ENCODE results near the gene KLHL14.

The KLHL14 gene

DNA sequence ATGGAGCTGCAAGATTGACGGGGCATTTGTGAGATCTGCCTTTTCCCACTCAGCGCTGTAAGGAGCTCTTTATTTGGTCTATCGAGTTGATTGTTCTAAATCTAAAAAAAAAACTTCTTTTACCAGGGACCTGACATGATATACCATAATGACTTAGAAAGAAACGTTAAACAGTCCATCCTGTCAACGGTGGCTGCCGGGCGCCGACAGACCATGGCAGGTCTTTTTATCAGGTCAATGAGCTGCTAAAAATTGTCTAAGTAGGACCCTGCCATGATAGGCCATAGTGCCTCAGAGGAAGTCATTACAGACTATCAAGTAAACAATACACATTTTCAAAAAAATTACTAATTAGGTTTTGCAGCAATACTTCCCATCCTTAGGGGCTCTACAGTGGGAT lies 87.9 kb downstream of the KLHL14 start:
- no peak for DNase-seq (ENCODE audit: low read depth, low spot score)
- H3K27ac ChIP-seq (ENCODE audit: low read length), result no peak overlapping the region
- no peaks in the 10 kb centered on the region for H3K9me3 ChIP-seq (ENCODE audit: control insufficient read depth, insufficient read depth, low read length)
- no peak overlapping the region for H3K4me3 ChIP-seq (ENCODE audit: low read length)
- no peaks in the 10 kb centered on the region for H3K4me1 ChIP-seq (ENCODE audit: control insufficient read depth, insufficient read depth, low read length)
- H3K36me3 ChIP-seq (ENCODE audit: control insufficient read depth, insufficient read depth, low read length), result no peaks in the 10 kb centered on the region
- WGBS (ENCODE audit: insufficient coverage, insufficient read length), result no CpG with 5 or more reads among the region's 8 CpGs
- no peaks in the 10 kb centered on the region for H3K27me3 ChIP-seq (ENCODE audit: control insufficient read depth, insufficient read depth, low read length)

GRCh38 chr18:32684096-32684495 lies 88.7 kb downstream of the KLHL14 start:
- no peaks in the 10 kb centered on the region for H3K27me3 ChIP-seq (ENCODE audit: control insufficient read depth, insufficient read depth, low read length)
- H3K36me3 ChIP-seq (ENCODE audit: control insufficient read depth, insufficient read depth, low read length), result no peaks in the 10 kb centered on the region
- H3K4me1 ChIP-seq (ENCODE audit: control insufficient read depth, insufficient read depth, low read length), result no peaks in the 10 kb centered on the region
- no peak overlapping the region for H3K27ac ChIP-seq (ENCODE audit: low read length)
- H3K9me3 ChIP-seq (ENCODE audit: control insufficient read depth, insufficient read depth, low read length), result no peaks in the 10 kb centered on the region
- WGBS (ENCODE audit: insufficient coverage, insufficient read length), result no CpG with 5 or more reads among the region's 1 CpG
- no peak overlapping the region for H3K4me3 ChIP-seq (ENCODE audit: low read length)
- DNase-seq (ENCODE audit: low read depth, low spot score), result no peak

DNA sequence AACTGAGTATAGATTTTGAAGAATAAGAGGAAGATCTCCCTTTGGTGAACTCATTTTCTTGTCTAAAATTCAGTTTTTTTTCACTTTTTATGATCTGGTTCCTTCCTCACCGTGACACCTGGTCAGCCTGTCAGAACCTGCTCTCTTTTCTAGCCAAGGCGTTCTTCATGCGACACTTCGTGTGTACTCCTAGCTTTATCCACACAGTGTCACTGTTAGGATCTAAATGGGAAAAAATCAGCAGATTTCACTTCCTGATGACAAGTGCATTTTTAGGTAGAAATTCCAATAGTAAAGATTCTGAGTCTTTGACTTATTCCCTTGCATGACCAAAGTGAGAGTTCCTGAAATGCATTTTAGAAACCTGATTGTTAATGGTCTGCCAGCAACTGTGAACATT lies 89.8 kb downstream of the KLHL14 start:
- Histone ChIP-seq H3K9me3 (ENCODE audit: control insufficient read depth, insufficient read depth, low read length) (no peaks in the 10 kb centered on the region), H3K27ac (ENCODE audit: low read length) (no peak overlapping the region), H3K36me3 (ENCODE audit: control insufficient read depth, insufficient read depth, low read length) (no peaks in the 10 kb centered on the region), H3K27me3 (ENCODE audit: control insufficient read depth, insufficient read depth, low read length) (no peaks in the 10 kb centered on the region), H3K4me1 (ENCODE audit: control insufficient read depth, insufficient read depth, low read length) (no peaks in the 10 kb centered on the region), H3K4me3 (ENCODE audit: low read length) (no peak overlapping the region)
- no CpG with 5 or more reads among the region's 4 CpGs for WGBS (ENCODE audit: insufficient coverage, insufficient read length)
- no peak for DNase-seq (ENCODE audit: low read depth, low spot score)

DNA sequence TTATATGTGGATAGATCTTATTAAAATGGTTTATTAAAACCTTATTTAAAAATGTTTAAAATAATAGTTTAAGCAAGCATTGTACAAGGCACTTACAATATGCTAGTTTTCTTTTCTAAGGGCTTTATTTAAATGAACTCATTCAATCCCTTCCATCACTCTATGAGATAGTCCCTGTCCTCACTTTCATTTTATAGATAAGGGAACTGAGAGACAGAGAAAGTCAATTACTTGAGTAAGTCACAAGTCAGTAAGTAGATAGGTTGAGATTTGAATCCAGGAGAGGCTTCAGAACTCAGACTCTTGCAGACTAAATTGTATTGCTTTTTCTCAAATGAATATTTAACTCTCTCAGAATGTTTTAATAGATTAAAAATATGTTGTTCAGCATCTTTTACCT lies 95.2 kb downstream of the KLHL14 start:
- Histone ChIP-seq H3K27ac (ENCODE audit: low read length) (no peak overlapping the region), H3K36me3 (ENCODE audit: control insufficient read depth, insufficient read depth, low read length) (no peaks in the 10 kb centered on the region), H3K27me3 (ENCODE audit: control insufficient read depth, insufficient read depth, low read length) (no peaks in the 10 kb centered on the region), H3K4me1 (ENCODE audit: control insufficient read depth, insufficient read depth, low read length) (no peaks in the 10 kb centered on the region), H3K4me3 (ENCODE audit: low read length) (no peak overlapping the region), H3K9me3 (ENCODE audit: control insufficient read depth, insufficient read depth, low read length) (no peaks in the 10 kb centered on the region)
- no peak for DNase-seq (ENCODE audit: low read depth, low spot score)

GRCh38 chr18:32674491-32674890 lies 98.3 kb downstream of the KLHL14 start:
- no peaks in the 10 kb centered on the region for H3K27me3 ChIP-seq (ENCODE audit: control insufficient read depth, insufficient read depth, low read length)
- no peaks in the 10 kb centered on the region for H3K9me3 ChIP-seq (ENCODE audit: control insufficient read depth, insufficient read depth, low read length)
- H3K27ac ChIP-seq (ENCODE audit: low read length), result no peak overlapping the region
- no peak for DNase-seq (ENCODE audit: low read depth, low spot score)
- WGBS (ENCODE audit: insufficient coverage, insufficient read length), result no CpG with 5 or more reads among the region's 2 CpGs
- 0 out of 2 replicates have a peak, but pooled peaks cover 3% of the 10 kb centered on the region for H3K36me3 ChIP-seq (ENCODE audit: control insufficient read depth, insufficient read depth, low read length)
- no peak overlapping the region for H3K4me3 ChIP-seq (ENCODE audit: low read length)
- H3K4me1 ChIP-seq (ENCODE audit: control insufficient read depth, insufficient read depth, low read length), result 0 out of 2 replicates have a peak, but pooled peaks cover 3% of the 10 kb centered on the region

GRCh38 chr18:32672398-32672797 lies 100.4 kb downstream of the KLHL14 start:
- whole genome bisulfite sequencing (ENCODE audit: insufficient coverage, insufficient read length), result no CpG with 5 or more reads among the region's 1 CpG
- no peaks in the 10 kb centered on the region for H3K9me3 ChIP-seq (ENCODE audit: control insufficient read depth, insufficient read depth, low read length)
- DNase-seq (ENCODE audit: low read depth, low spot score), result no peak

GRCh38 chr18:32670727-32671126 lies 102.1 kb downstream of the KLHL14 start:
- Histone ChIP-seq H3K9me3 (ENCODE audit: control insufficient read depth, insufficient read depth, low read length) (no peaks in the 10 kb centered on the region), H3K4me1 (ENCODE audit: control insufficient read depth, insufficient read depth, low read length) (0 out of 2 replicates have a peak, but pooled peaks cover 3% of the 10 kb centered on the region), H3K27ac (ENCODE audit: low read length) (no peak overlapping the region), H3K4me3 (ENCODE audit: low read length) (no peak overlapping the region), H3K36me3 (ENCODE audit: control insufficient read depth, insufficient read depth, low read length) (0 out of 2 replicates have a peak, but pooled peaks cover 3% of the 10 kb centered on the region), H3K27me3 (ENCODE audit: control insufficient read depth, insufficient read depth, low read length) (no peaks in the 10 kb centered on the region)
- DNase-seq (ENCODE audit: low read depth, low spot score), result no peak

More at GRCh38 chr18:32672398-32672797, 100.4 kb downstream of the KLHL14 start:
- no peak overlapping the region for H3K4me3 ChIP-seq (ENCODE audit: low read length)
- H3K27ac ChIP-seq (ENCODE audit: low read length), result no peak overlapping the region
- H3K27me3 ChIP-seq (ENCODE audit: control insufficient read depth, insufficient read depth, low read length), result no peaks in the 10 kb centered on the region
- H3K36me3 ChIP-seq (ENCODE audit: control insufficient read depth, insufficient read depth, low read length), result 0 out of 2 replicates have a peak, but pooled peaks cover 3% of the 10 kb centered on the region
- H3K4me1 ChIP-seq (ENCODE audit: control insufficient read depth, insufficient read depth, low read length), result 0 out of 2 replicates have a peak, but pooled peaks cover 3% of the 10 kb centered on the region

DNA sequence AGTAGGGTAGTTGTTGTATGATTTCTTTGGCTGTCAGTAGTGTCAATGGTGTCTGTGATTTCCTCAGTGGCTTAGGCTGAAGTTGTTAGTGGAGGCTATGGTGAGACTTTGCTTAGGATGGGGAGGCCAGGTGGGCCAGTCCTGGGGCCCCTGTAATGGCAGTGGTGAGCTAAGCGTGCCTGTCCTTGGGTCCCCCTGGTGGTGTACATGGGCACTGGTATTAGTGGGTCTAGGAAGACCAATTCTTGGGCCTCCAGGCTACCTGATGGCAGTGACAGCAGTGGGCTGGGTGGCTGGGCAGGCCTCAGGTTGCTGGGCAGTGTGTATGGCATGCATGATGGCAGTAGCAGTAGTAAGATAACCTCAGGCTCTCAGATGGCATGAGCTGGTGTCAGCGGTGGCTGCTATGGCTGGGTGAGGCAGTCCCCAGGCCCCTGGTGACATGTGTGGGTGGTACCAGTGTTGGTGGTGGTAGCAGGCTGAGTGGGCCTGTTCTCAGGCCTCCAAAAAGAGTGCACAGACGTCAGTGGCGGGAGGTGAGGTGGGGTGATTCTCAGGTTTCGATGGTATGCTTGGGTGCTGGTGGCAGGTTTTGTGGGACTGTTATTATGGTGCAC lies 103.2 kb downstream of the KLHL14 start:
- H3K27me3 ChIP-seq (ENCODE audit: control insufficient read depth, insufficient read depth, low read length), result no peaks in the 10 kb centered on the region
- no peaks in the 10 kb centered on the region for H3K9me3 ChIP-seq (ENCODE audit: control insufficient read depth, insufficient read depth, low read length)
- H3K36me3 ChIP-seq (ENCODE audit: control insufficient read depth, insufficient read depth, low read length), result 0 out of 2 replicates have a peak, but pooled peaks cover 3% of the 10 kb centered on the region
- no peak for DNase-seq (ENCODE audit: low read depth, low spot score)
- WGBS (ENCODE audit: insufficient coverage, insufficient read length), result no CpG with 5 or more reads among the region's 5 CpGs
- H3K27ac ChIP-seq (ENCODE audit: low read length), result no peak overlapping the region
- 0 out of 2 replicates have a peak, but pooled peaks cover 3% of the 10 kb centered on the region for H3K4me1 ChIP-seq (ENCODE audit: control insufficient read depth, insufficient read depth, low read length)
- H3K4me3 ChIP-seq (ENCODE audit: low read length), result no peak overlapping the region; the same call in 1 of the 2 replicates

- no peak overlapping the region for H3K4me3 ChIP-seq (ENCODE audit: low read length)
- no peak overlapping the region for H3K27ac ChIP-seq (ENCODE audit: low read length)
- no CpG with 5 or more reads among the region's 1 CpG for WGBS (ENCODE audit: insufficient coverage, insufficient read length)
- H3K9me3 ChIP-seq (ENCODE audit: control insufficient read depth, insufficient read depth, low read length), result no peaks in the 10 kb centered on the region
- H3K27me3 ChIP-seq (ENCODE audit: control insufficient read depth, insufficient read depth, low read length), result no peaks in the 10 kb centered on the region
- no peak for DNase-seq (ENCODE audit: low read depth, low spot score)
- 0 out of 2 replicates have a peak, but pooled peaks cover 3% of the 10 kb centered on the region for H3K36me3 ChIP-seq (ENCODE audit: control insufficient read depth, insufficient read depth, low read length)
- H3K4me1 ChIP-seq (ENCODE audit: control insufficient read depth, insufficient read depth, low read length), result 0 out of 2 replicates have a peak, but pooled peaks cover 3% of the 10 kb centered on the region
Observed at GRCh38 chr18:32668956-32669355, 103.9 kb downstream of the KLHL14 start.

GRCh38 chr18:32661486-32662299 lies 111.1 kb downstream of the KLHL14 start:
- Histone ChIP-seq H3K27ac (ENCODE audit: low read length) (no peak overlapping the region), H3K27me3 (ENCODE audit: control insufficient read depth, insufficient read depth, low read length) (no peaks in the 10 kb centered on the region), H3K9me3 (ENCODE audit: control insufficient read depth, insufficient read depth, low read length) (no peaks in the 10 kb centered on the region), H3K4me3 (ENCODE audit: low read length) (no peak overlapping the region), H3K36me3 (ENCODE audit: control insufficient read depth, insufficient read depth, low read length) (no peaks in the 10 kb centered on the region), H3K4me1 (ENCODE audit: control insufficient read depth, insufficient read depth, low read length) (no peaks in the 10 kb centered on the region)
- WGBS (ENCODE audit: insufficient coverage, insufficient read length), result no CpG with 5 or more reads among the region's 2 CpGs
- no peak for DNase-seq (ENCODE audit: low read depth, low spot score)

All from iPS DF 6.9 (cell line).